Endothelial cell of umbilical vein (primary cell): Measurements from ENCODE around the gene SHCBP1L. TPM values are rescaled to one million over a fixed set of nuclear protein-coding genes. Genes with fewer than 3 reads are reported as not detected.

Experiments
- BruUV-seq: library from RNA; stranded (reverse); fragments of 400-500 nt; replicated peaks from 2 replicates; lab custom pipeline; 2021; lab: Mats Ljungman, UMichigan
- CTCF ChIA-PET: fragments of 300-600, 350-600 bp; sonication (Branson Sonifier 250); formaldehyde crosslinking; loops from one replicate; lab custom pipeline; 2021; ENCODE audit warnings: antibody characterized with exemption, inconsistent platforms; lab: Charles Lee
- POLR2A ChIA-PET: fragments of 300-600, 350-600 bp; sonication (Branson Sonifier 250); formaldehyde crosslinking; loops from one replicate; lab custom pipeline; 2021; ENCODE audit warnings: antibody characterized with exemption, inconsistent platforms; lab: Charles Lee
- DNase-seq: peaks from one replicate; pipeline ENCODE4 v3.0.0-alpha.2; 2011; ENCODE audit warnings: low read depth, low spot score
- FAIRE-seq: peaks from 2 replicates; lab custom pipeline; 2011; peaks lifted over from hg19 to GRCh38; lab: Jason Lieb, UNC
- H2AFZ ChIP-seq: 2 replicates; pipeline ENCODE4 v1.6.0; 2012; ENCODE audit warnings: low read depth, low read length, control low read depth, inconsistent platforms
- H3K27ac ChIP-seq: 2 replicates; pipeline ENCODE4 v1.5.1; 2011; ENCODE audit warnings: low read depth, mild to moderate bottlenecking, control low read depth, low read length, moderate library complexity; ENCODE audit not compliant: insufficient read depth
- H3K27me3 ChIP-seq, 2 experiments: 2 replicates each; pipeline versions ENCODE4 v1.6.0 to v1.6.1; 2011; ENCODE audit warnings: low read length in 2 of 2, mixed read lengths in 1 of 2; ENCODE audit not compliant: control insufficient read depth in 2 of 2, insufficient read depth in 2 of 2
- H3K36me3 ChIP-seq, 2 experiments: 2 replicates in 1 of 2; 3 replicates in 1 of 2; pipeline ENCODE4 v1.5.1; 2011; ENCODE audit warnings: low read length in 2 of 2, mild to moderate bottlenecking in 1 of 2, moderate library complexity in 1 of 2; ENCODE audit not compliant: control insufficient read depth in 2 of 2, insufficient read depth in 2 of 2; ENCODE audit errors: extremely low read depth in 1 of 2
- H3K4me1 ChIP-seq: 3 replicates; pipeline ENCODE4 v1.5.1; 2011; ENCODE audit warnings: mild to moderate bottlenecking, low read length; ENCODE audit not compliant: control insufficient read depth, insufficient read depth; ENCODE audit errors: extremely low read depth
- H3K4me2 ChIP-seq: 2 replicates; pipeline ENCODE4 v1.6.1; 2011; ENCODE audit warnings: low read length, control low read depth, mixed read lengths; ENCODE audit not compliant: insufficient read depth
- H3K4me3 ChIP-seq, 3 experiments: fragments of 200-600 bp in 1 of 3; sonication (generic), shearing (Covaris generic) in 1 of 3; replicated peaks in 1 of 3; 2 replicates each; pipeline ENCODE4 v1.5.1; 2011 to 2016; ENCODE audit warnings: control low read depth in 3 of 3, low read length in 3 of 3, mild to moderate bottlenecking in 2 of 3, inconsistent platforms in 1 of 3, low read depth in 1 of 3, moderate library complexity in 1 of 3; ENCODE audit not compliant: insufficient read depth in 1 of 3
- H3K79me2 ChIP-seq: 2 replicates; pipeline ENCODE4 v1.6.0; 2012; ENCODE audit warnings: low read length, inconsistent platforms; ENCODE audit not compliant: control insufficient read depth, insufficient read depth
- H3K9ac ChIP-seq: replicated peaks from 2 replicates; pipeline ENCODE3; 2011; ENCODE audit warnings: low read length, control low read depth; ENCODE audit not compliant: insufficient read depth; ENCODE audit errors: extremely low read depth
- H3K9me1 ChIP-seq: replicated peaks from 3 replicates; pipeline ENCODE4 v1.6.0; 2011; ENCODE audit warnings: mild to moderate bottlenecking, low read length; ENCODE audit not compliant: control insufficient read depth, insufficient read depth; ENCODE audit errors: extremely low read depth
- H3K9me3 ChIP-seq: replicated peaks from 2 replicates; pipeline ENCODE4 v1.5.1; 2012; ENCODE audit warnings: low read length, inconsistent platforms; ENCODE audit not compliant: control insufficient read depth, insufficient read depth
- H4K20me1 ChIP-seq: replicated peaks from 2 replicates; pipeline ENCODE3; 2011; ENCODE audit warnings: mild to moderate bottlenecking, low read length; ENCODE audit not compliant: control insufficient read depth, insufficient read depth; ENCODE audit errors: extremely low read depth
- CTCF ChIP-seq, 2 donors: IDR thresholded peaks; 1 replicate in 1 of 2; 2 replicates in 1 of 2; pipeline ENCODE4 v1.5.1; 2011; ENCODE audit warnings: low read length in 2 of 2, mild to moderate bottlenecking in 2 of 2, moderate library complexity in 2 of 2, control low read depth in 1 of 2, inconsistent platforms in 1 of 2, low read depth in 1 of 2; ENCODE audit not compliant: insufficient read depth in 1 of 2; ENCODE audit errors: extremely low read depth in 1 of 2
- EZH2 ChIP-seq: IDR thresholded peaks from 2 replicates; pipeline ENCODE4 v1.6.1; 2012; ENCODE audit warnings: borderline replicate concordance, low read depth, mild to moderate bottlenecking, moderate library complexity, low read length, inconsistent platforms; ENCODE audit not compliant: severe bottlenecking
- FOS ChIP-seq: IDR thresholded peaks from 2 replicates; pipeline ENCODE4 v1.6.1; 2011; ENCODE audit warnings: mild to moderate bottlenecking, low read length, moderate library complexity, borderline replicate concordance; ENCODE audit not compliant: insufficient read depth
- GATA2 ChIP-seq: IDR thresholded peaks from 2 replicates; pipeline ENCODE4 v1.7.0; 2011; ENCODE audit warnings: low read depth, mild to moderate bottlenecking, moderate library complexity, mixed read lengths, low read length; ENCODE audit not compliant: insufficient read length, insufficient read depth
- JUN ChIP-seq: IDR thresholded peaks from 2 replicates; pipeline ENCODE4 v1.6.1; 2011; ENCODE audit warnings: borderline replicate concordance, low read depth; ENCODE audit not compliant: insufficient read length, insufficient read depth
- MAX ChIP-seq: IDR thresholded peaks from 2 replicates; pipeline ENCODE4 v1.6.1; 2011; ENCODE audit not compliant: insufficient read depth, insufficient read length
- MYC ChIP-seq: IDR thresholded peaks from one replicate; pipeline ENCODE4 v1.6.1; 2011; ENCODE audit warnings: mild to moderate bottlenecking, low read depth, low read length
- POLR2A ChIP-seq: IDR thresholded peaks from 2 replicates; pipeline ENCODE4 v1.6.1; 2012; ENCODE audit warnings: low read depth, mild to moderate bottlenecking, control low read depth, low read length
- POLR2AphosphoS5 ChIP-seq: IDR thresholded peaks from 2 replicates; pipeline ENCODE4 v1.6.1; 2012; ENCODE audit warnings: low read depth, mild to moderate bottlenecking, control low read depth, low read length, moderate library complexity; ENCODE audit not compliant: insufficient read depth
- dilution Hi-C: fragments of 300-500 bp; cut with MboI; formaldehyde crosslinking; loops from one replicate; pipeline ENCODE4 v1.15.0; 2019; ENCODE audit warnings: low sequenced_read_pairs; ENCODE audit not compliant: extremely low pct_ligation_motif_present
- intact Hi-C: fragments of 100-400 bp; cut with micrococcal nuclease; formaldehyde crosslinking; loops from one replicate; pipeline ENCODE4 v1.10.0; 2022
- polyA plus RNA-seq, 4 experiments: library from polyadenylated mRNA; depleted of rRNA in 3 of 4; stranded (reverse) in 3 of 4; unstranded in 1 of 4; fragments of >200 nt; gene quantifications; 2 replicates each; pipeline versions ENCODE4 v1.2.1 to v1.2.3, GENCODE V29; 2011 to 2012; ENCODE audit warnings: missing spikeins in 1 of 4
- total RNA-seq: library from RNA; stranded (reverse); gene quantifications from 2 replicates; pipeline ENCODE4 v1.2.3, GENCODE V29; 2021

SHCBP1L gene
- total and polyA plus RNA-seq, 2 donors (not counting 3 experiments of a cell fraction or from before 2014, with no cell fraction given), result not detected

- Histone ChIP-seq H3K27me3 (no peaks in the 10 kb centered on the region), H3K79me2 (no peaks in the 10 kb centered on the region), H3K9me3 (no peaks in the 10 kb centered on the region), H2AFZ (no peak overlapping the region), H3K4me1 (no peaks in the 10 kb centered on the region), H3K4me2 (no peak overlapping the region), H3K4me3 (no peak overlapping the region), H3K36me3 (no peaks in the 10 kb centered on the region), H3K9ac (no peak overlapping the region), H3K9me1 (no peaks in the 10 kb centered on the region), H3K27ac (no peak overlapping the region), H4K20me1 (no peaks in the 10 kb centered on the region)
- intact Hi-C loops (no loop called here), dilution Hi-C loops (no loop called here)
- BruUV-seq, result no TSS peak
- ChIA-PET POLR2A (interaction anchor here (0.5 kb wide), 1 partner anchor 30 kb away, joined by 3 read pairs; no protein-coding TSS in a partner anchor), CTCF (interaction anchor here (1.5 to 1.9 kb wide), 2 partner anchors 13 to 15 kb away, joined by 3 to 5 read pairs; no protein-coding TSS in a partner anchor)
- no peak for DNase-seq
- no peak for FAIRE-seq
- no peak for TF ChIP-seq EZH2
- TF ChIP-seq JUN, result no peak
- TF ChIP-seq MAX, result no peak
- TF ChIP-seq GATA2, result no peak
- TF ChIP-seq POLR2AphosphoS5, result no peak
- TF ChIP-seq CTCF (IDR thresholded peaks at IDR 0.05; ENCODE audit: extremely low read depth in 1 of 2, insufficient read depth in 1 of 2, low read depth in 1 of 2, low read length in 2 of 2), result no peak
- no peak for TF ChIP-seq POLR2A
- no peak for TF ChIP-seq FOS
- TF ChIP-seq MYC, result no peak
Observed at GRCh38 chr1:182978151-182978853, 25.3 kb upstream of the SHCBP1L start.
